HG03520 (cell line): ENCODE results near the gene KDM5B.
"Not testable (repeated sequence)": the region's sequence is repeated elsewhere in the genome, so short reads cannot be mapped to it uniquely, and the experiment has no call there.

Experiments used
- ATAC-seq: cut with Tn5 transposase; IDR thresholded peaks from one replicate; pipeline ENCODE4 v1.9.1; 2021; ENCODE audit warnings: mild to moderate bottlenecking, moderate library complexity; ENCODE audit not compliant: unreplicated experiment

The KDM5B gene

DNA sequence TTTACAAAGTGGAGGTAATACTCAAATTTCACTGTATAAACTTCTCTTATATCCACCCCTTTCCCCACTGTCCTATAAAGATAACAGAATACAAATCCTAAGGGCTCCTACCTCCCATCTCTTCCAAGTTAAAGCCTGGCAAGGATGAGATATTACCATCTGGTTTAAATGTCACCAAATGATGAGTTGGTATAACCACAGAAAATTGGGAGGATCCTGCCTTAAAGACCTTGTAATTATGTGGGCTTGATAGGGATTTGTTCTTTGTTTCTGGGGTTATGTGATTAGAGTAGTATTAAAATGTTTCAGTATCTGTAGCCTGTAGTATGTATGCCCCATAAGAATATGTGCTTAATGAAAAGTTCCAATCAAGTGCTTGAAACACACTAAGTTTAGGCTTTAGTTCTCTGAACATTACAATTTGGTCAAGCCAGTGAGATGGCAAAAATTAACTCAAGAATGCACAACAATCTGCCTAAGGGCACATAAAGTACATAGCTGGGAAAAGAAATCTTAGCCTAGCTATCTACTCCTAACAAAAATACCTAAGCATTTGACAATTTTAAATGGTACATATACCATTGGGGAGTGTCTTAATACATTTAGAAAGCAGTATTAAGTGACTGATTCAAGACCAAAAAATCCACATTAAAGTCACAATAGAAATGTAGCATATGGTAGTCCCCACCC, 14.0 kb downstream of the KDM5B start:
- ATAC-seq, result no peak

- ATAC-seq, result no peak
Observed at GRCh38 chr1:202791077-202791747, 17.0 kb downstream of the KDM5B start.

GRCh38 chr1:202788800-202789199, 19.4 kb downstream of the KDM5B start:
- no peak for ATAC-seq

GRCh38 chr1:202786804-202787203, 21.4 kb downstream of the KDM5B start:
- no peak for ATAC-seq

- no peak for ATAC-seq
Observed at GRCh38 chr1:202781180-202781579, 27.0 kb downstream of the KDM5B start.

DNA sequence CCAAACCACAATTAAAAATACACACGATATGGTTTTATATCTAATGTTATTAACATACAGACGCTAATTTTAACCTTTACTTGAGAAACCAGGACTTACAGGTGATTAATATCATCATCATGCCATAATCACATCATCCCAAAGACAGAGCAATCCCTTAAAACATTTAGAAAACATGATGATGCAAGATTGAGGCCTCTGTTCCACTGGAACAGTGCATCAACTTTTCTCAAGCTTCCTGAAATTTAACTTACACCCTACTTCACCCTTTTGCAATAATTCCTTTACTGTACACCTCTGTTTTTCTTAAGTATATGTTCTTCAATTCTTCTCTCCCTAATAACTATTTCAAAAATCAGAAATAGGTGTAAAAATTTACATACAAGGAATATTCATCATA, 38.1 kb downstream of the KDM5B start:
- no peak for ATAC-seq

DNA sequence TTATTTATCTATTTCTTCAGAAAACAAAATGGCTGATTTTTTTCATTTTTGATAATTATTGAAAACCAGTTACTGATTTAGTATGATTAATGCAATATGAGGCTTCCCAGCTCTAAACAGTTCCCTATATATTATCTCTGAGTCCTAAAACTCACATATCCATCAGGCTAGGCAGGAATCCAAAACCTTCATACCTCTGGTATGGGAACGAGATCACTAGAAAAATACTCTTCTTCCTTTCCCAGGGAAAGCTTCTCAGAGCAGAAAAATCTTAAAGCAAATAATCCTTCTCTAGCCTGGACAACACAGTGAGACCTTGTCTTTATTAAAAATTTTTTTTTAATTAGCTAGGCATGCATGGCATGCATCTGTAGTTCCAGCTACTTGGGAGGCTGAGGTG, 42.5 kb downstream of the KDM5B start:
- no peak for ATAC-seq

GRCh38 chr1:202762019-202762418, 46.2 kb downstream of the KDM5B start:
- ATAC-seq, result no peak

DNA sequence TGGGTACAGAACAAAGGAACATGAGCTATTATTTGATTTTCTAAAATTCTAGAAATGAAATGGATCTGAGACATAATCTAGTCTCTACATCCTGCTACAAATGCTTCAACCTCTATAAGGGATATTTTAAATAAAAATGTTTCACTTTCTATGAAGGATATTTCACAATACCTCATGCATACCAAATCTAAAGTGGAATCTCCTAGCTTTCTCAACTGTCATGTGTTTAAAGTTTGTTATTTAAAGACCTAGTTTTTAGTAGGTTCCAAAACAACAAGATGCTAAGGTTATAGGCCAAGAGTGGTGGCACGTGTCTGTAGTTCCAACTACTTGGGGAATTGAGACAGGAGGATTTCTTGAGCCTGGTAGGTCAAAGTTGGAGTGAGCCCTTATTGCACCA, 47.6 kb downstream of the KDM5B start:
- no peak for ATAC-seq

- no peak for ATAC-seq
Observed at GRCh38 chr1:202756391-202756790, 51.8 kb downstream of the KDM5B start.

DNA sequence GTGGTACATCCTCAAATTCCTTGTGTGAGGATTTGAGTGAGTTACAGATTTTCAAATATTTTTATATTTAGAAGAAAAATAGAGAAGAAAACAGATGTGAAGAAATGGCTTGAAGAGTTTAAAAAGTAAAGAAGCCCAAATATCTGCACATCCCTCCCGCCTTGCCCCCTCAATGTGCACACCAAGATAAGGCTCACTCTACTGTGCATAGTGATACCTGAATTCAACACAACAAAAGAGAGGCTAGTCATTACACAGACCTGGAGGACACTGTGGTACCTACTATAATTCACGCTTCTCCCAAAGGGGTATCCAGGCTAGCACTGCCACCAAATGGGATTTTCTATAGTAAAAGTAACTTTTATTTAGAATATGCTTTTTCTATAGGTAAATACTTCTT, 53.9 kb downstream of the KDM5B start:
- ATAC-seq, result no peak

GRCh38 chr1:202752774-202753173, 55.4 kb downstream of the KDM5B start:
- no peak for ATAC-seq

DNA sequence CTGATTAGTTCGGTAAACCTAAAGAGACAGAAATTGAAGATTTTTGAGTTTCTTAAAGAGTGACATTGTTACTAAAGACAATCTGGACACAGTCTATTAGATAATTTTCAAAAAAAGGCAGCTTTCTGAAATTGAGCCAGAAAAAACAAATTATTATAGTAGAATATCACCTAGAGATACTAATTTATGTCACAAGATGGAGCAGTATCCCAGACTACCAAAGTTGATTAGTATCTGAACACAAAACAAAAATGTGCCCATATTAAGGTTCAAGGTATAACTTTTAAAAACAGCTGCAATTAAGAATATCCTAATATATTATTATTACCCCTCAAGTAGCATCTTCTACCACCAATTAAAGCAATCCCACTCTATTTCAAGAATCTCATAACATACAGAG, 57.5 kb downstream of the KDM5B start:
- no peak for ATAC-seq

- ATAC-seq, result no peak
Observed at GRCh38 chr1:202750024-202750423, 58.2 kb downstream of the KDM5B start.

- no peak for ATAC-seq
Observed at GRCh38 chr1:202745323-202745888, 62.8 kb downstream of the KDM5B start.

GRCh38 chr1:202744770-202745169, 63.5 kb downstream of the KDM5B start:
- not testable (repeated sequence) for ATAC-seq

DNA sequence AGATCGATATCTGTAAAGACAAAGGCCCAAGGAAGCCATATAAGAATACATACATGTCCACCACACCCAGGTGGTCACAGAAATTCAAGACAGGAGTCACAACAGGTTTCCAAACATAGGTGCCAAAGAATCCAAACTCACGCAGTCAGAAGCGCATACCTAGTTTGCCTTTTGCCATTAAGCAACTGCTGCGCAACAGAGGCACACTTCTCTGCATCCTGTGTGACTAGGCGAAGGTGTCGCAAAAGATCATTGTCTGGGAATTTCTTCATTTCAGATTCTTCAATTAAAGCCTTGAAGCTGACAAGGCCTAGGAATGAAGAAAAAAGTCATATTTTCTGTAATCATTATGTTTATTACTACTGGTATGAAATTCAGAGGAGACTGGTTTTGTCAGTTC, 65.7 kb downstream of the KDM5B start:
- ATAC-seq, result no peak

DNA sequence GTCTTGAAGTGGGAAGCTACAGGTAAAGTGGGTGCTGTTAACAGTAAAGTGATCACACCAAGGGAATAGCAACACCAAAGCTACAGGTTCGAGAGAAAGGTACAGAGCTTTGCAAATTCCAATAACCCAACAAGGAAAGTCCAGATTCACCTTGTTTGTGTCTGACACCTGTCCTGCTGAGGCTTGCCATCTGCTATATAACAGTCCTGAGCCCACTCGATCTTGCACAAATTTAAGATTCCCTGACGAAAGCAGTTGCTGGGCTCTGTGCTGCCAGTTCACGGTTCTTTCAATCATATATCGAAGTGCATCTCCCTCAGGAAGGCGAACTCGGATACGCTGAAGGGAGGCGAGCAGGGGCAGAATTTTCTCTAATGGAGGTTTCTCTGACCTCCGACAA, 75.0 kb downstream of the KDM5B start:
- no peak for ATAC-seq

DNA sequence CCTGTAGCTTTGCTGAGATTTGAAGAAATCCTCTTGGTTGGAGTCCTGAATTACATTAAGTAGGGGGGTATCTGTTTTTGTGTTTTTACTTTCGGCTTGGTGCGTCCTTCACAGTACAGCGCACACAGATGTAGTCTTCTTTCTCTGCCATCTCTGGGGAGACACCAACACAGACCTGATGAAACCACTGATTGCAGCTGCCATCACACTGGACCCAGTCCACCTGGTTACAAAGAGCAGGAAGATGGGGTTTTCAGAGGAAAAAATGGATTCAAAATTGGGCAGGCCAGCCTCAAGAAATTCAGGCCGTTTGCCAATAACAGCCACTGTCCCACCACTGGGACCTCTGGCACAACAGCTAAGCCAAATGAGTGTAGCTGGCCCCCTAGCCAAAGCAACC, 79.3 kb downstream of the KDM5B start:
- ATAC-seq, result no peak

DNA sequence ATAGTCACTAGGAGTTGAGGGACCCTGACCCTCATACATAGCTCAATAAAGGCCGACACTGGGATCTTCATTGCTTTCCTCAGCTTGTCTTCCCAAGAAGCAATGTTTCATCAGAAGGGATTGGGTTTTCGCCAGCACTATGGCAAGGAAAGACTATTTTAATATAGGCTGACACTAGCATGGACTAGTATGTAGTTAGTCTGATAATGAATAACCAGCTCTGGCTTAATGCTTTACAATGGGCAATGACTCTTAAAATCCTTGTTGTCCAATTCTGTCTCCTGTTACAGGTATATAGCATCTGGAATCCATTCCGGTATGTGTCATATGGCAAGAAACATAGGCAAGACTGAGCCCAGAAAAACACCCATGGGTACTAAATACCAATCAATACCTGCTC, 82.7 kb downstream of the KDM5B start:
- ATAC-seq, result no peak

DNA sequence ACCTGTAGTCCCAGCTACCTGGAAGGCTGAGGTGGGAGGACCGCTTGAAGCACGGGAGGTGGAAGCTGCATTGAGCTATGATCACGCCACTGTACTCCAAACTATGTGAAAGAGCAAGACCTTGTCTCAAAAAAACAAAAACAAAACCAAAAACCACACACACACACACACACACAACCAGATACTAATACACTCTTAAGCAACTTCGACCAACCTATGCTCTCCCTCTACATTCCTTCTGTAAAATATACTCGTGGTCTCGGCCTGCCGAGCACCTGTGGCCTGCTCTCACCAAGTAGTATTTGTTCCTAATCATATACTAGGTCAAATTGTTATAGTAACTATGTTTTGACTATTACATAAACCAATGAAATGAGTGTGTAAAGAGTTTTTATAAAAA, 84.5 kb downstream of the KDM5B start:
- no peak for ATAC-seq

DNA sequence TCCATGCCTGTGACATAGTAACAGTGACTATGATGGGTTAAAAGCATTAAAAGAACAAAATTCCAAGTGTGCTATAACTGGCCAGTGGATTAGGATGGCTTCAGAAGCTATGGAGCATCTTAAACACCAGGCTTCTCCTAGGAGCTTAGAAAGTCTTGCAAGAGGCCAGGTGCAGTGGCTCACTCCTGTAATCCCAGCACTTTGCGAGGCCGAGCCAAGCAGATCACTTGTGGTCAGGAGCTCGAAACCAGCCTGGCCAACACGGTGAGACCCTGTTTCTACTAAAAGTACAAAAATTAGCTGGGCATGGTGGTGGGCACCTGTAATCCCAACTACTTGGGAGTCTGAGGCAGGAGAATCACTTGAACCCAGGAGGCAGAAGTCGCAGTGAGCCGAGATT, 85.2 kb downstream of the KDM5B start:
- not testable (repeated sequence) for ATAC-seq
